Thoracic aorta (tissue), 2 donors: ENCODE measurements around the gene FER1L5. TPM values are rescaled to one million over a fixed set of nuclear protein-coding genes. Genes with fewer than 3 reads are reported as not detected.

Experiments used
- ATAC-seq: fragments of 150-250 bp; one replicate; pipeline ENCODE4 v1.8.0; 2017; ENCODE audit warnings: low read depth; ENCODE audit not compliant: insufficient number of reproducible peaks, low FRiP score
- DNase-seq: peaks from one replicate; pipeline ENCODE4 v3.0.0-alpha.2; 2020; ENCODE audit warnings: low spot score
- H3K27ac ChIP-seq, 2 donors: fragments of 200-600 bp; sonication (generic); 1 replicate in 1 of 2; 2 replicates in 1 of 2; pipeline ENCODE4 v1.5.1; 2016; ENCODE audit warnings: mild to moderate bottlenecking in 2 of 2, moderate library complexity in 2 of 2
- H3K27me3 ChIP-seq: fragments of 200-600 bp; sonication (generic); replicated peaks from 2 replicates; pipeline ENCODE4 v1.6.0; 2016; ENCODE audit warnings: mild to moderate bottlenecking; ENCODE audit not compliant: insufficient read depth
- H3K36me3 ChIP-seq: fragments of 200-600 bp; sonication (generic); one replicate; pipeline ENCODE4 v1.5.1; 2016
- H3K4me1 ChIP-seq, 2 donors: fragments of 200-600 bp; sonication (generic); 1 replicate in 1 of 2; 2 replicates in 1 of 2; pipeline versions ENCODE4 v1.5.1 to v1.6.0; 2016; ENCODE audit warnings: low read depth in 2 of 2, mild to moderate bottlenecking in 1 of 2; ENCODE audit not compliant: control insufficient read depth in 1 of 2
- H3K4me3 ChIP-seq: fragments of 200-600 bp; sonication (generic); 2 replicates; pipeline ENCODE4 v1.5.1; 2016; ENCODE audit warnings: mild to moderate bottlenecking
- H3K9me3 ChIP-seq: fragments of 200-600 bp; sonication (generic); 2 replicates; pipeline ENCODE4 v1.5.1; 2016
- CTCF ChIP-seq: fragments of 200-600 bp; sonication (generic); IDR thresholded peaks from one replicate; pipeline ENCODE4 v1.5.1; 2019; ENCODE audit warnings: antibody characterized with exemption
- total RNA-seq, 2 donors: library from RNA; depleted of rRNA; stranded (reverse); fragments of >200 nt; gene quantifications; one replicate each; pipeline versions ENCODE4 v1.1.0 to v1.2.3, GENCODE V29; 2016

FER1L5 gene
- total RNA-seq, 2 donors from 2014 or later: not detected

GRCh38 chr2:96698221-96698861, 55.8 kb downstream of the FER1L5 start:
- ATAC-seq: no peak
- peaks cover 15% of the 10 kb centered on the region for H3K36me3 ChIP-seq
- TF ChIP-seq CTCF: no peak
- H3K4me3 ChIP-seq: no peak overlapping the region
- no peak for DNase-seq
- H3K27ac ChIP-seq: no peak overlapping the region
- no peaks in the 10 kb centered on the region for H3K9me3 ChIP-seq
- H3K27me3 ChIP-seq: no peaks in the 10 kb centered on the region
- H3K4me1 ChIP-seq: no peaks in the 10 kb centered on the region

- Histone ChIP-seq H3K4me1 (no peaks in the 10 kb centered on the region), H3K4me3 (no peak overlapping the region), H3K36me3 (peaks cover 17% of the 10 kb centered on the region), H3K27ac (no peak overlapping the region), H3K27me3 (no peaks in the 10 kb centered on the region), H3K9me3 (no peaks in the 10 kb centered on the region)
- no peak for DNase-seq
- TF ChIP-seq CTCF: no peak
- ATAC-seq: no peak
Measured at GRCh38 chr2:96699021-96699420, 56.5 kb downstream of the FER1L5 start.

- Histone ChIP-seq H3K36me3 (peaks cover 19% of the 10 kb centered on the region), H3K27ac (no peak overlapping the region), H3K4me3 (no peak overlapping the region), H3K9me3 (no peaks in the 10 kb centered on the region), H3K27me3 (no peaks in the 10 kb centered on the region), H3K4me1 (no peaks in the 10 kb centered on the region)
- no peak for DNase-seq
- no peak for ATAC-seq
- TF ChIP-seq CTCF: no peak
Measured at GRCh38 chr2:96699621-96700020, 57.1 kb downstream of the FER1L5 start.

GRCh38 chr2:96700086-96700485, 57.5 kb downstream of the FER1L5 start:
- Histone ChIP-seq H3K27ac (no peak overlapping the region), H3K4me1 (no peaks in the 10 kb centered on the region), H3K36me3 (peaks cover 22% of the 10 kb centered on the region), H3K4me3 (no peak overlapping the region), H3K9me3 (no peaks in the 10 kb centered on the region), H3K27me3 (no peaks in the 10 kb centered on the region)
- no peak for ATAC-seq
- TF ChIP-seq CTCF: no peak
- DNase-seq: no peak

- no peaks in the 10 kb centered on the region for H3K9me3 ChIP-seq
- no peak overlapping the region for H3K27ac ChIP-seq
- H3K27me3 ChIP-seq: no peaks in the 10 kb centered on the region
- DNase-seq (no peak), ATAC-seq (no peak)
- H3K4me1 ChIP-seq: no peaks in the 10 kb centered on the region
- no peak for TF ChIP-seq CTCF
- peaks cover 37% of the 10 kb centered on the region for H3K36me3 ChIP-seq
- no peak overlapping the region for H3K4me3 ChIP-seq
Measured at GRCh38 chr2:96701636-96702035, 59.1 kb downstream of the FER1L5 start.
